ENCODE data around the gene ACOT6.

GRCh38 chr14:73589116-73589515, 23.2 kb upstream of the ACOT6 start:
- TF ChIP-seq EZH2 (IDR thresholded peaks at IDR 0.05; ENCODE audit: borderline replicate concordance): no peak
- TF ChIP-seq CTCF (IDR thresholded peaks at IDR 0.05; ENCODE audit: poor library complexity): no peak
- TF ChIP-seq EZH2phosphoT487 (IDR thresholded peaks at IDR 0.05; ENCODE audit: low read depth, severe bottlenecking, unreplicated experiment): no peak

Data from hepatocyte (in vitro differentiated cells).